ENCODE results near the gene TCP1. TPM values are rescaled to one million over a fixed set of nuclear protein-coding genes. Genes with fewer than 3 reads are reported as not detected.

Gene TCP1
- total and polyA plus RNA-seq, 2 of the 13 experiments (the other 11 are each of a cell fraction or from before 2014, with no cell fraction given): 116 to 553 TPM

DNA sequence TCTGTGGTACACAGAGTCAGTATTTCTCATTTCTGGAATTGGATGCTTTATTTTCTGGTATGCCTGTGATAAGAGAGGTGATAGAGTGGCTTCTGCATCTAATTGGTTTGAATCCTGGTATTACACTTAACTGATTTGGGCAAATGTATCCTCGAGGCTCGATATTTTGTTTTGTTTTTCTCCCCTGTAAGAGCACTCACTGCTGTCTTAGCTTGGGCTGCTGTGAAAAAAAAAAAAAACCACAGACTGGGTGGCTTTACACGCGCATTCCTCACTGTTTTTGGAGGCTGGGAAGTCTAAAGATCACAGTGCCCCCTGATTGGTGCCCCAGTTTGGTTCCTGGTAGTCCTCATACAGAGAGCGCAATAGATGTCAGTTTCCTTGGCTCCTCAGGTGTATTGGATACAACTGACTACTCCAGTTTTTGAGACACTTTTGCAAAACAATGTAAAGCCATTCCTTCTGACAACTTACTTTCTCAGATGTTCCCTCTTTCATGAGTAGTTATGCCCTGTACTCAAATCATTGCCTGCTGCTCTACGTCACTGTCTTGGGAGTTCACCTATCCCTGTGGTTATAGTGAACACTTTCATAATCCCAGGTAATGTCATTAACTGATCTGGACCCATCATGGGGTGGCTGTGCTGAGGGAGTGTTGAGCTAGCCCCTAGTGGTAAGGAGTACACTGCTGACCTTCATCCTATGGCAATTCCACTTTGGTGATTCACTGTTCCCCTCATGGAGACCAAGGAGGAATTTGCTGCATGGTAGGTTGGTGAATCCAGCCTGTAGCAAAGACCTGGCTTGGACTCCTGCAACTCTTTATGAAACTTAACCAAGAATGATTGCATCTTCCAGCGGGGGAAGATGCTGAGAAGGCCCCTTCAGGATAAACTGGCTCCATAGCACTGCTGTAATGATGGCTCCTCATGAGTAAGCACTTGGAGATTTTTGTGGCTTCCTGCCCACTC, 31.1 kb downstream of the TCP1 start (continued):
- TF ChIP-seq, protein P1, sequence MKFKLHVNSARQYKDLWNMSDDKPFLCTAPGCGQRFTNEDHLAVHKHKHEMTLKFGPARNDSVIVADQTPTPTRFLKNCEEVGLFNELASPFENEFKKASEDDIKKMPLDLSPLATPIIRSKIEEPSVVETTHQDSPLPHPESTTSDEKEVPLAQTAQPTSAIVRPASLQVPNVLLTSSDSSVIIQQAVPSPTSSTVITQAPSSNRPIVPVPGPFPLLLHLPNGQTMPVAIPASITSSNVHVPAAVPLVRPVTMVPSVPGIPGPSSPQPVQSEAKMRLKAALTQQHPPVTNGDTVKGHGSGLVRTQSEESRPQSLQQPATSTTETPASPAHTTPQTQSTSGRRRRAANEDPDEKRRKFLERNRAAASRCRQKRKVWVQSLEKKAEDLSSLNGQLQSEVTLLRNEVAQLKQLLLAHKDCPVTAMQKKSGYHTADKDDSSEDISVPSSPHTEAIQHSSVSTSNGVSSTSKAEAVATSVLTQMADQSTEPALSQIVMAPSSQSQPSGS (CRISPR knock-in tag; IDR thresholded peaks at IDR 0.05): no peak
- TF ChIP-seq ZNF24 (IDR thresholded peaks at IDR 0.05) (no peak), SRSF4 (IDR thresholded peaks at IDR 0.05; ENCODE audit: low read depth, low read length, poor library complexity, severe bottlenecking) (no peak), MBNL3 (CRISPR knock-in tag; conservative IDR thresholded peaks at IDR 0.05) (no peak), ZNF317 (CRISPR knock-in tag; IDR thresholded peaks at IDR 0.05) (no peak), PAXIP1 (CRISPR knock-in tag; conservative IDR thresholded peaks at IDR 0.05) (peak; percentile 33; the same call in 1 of the 2 replicates), ADNP (CRISPR knock-in tag; IDR thresholded peaks at IDR 0.05) (no peak), ZNF460 (CRISPR knock-in tag; IDR thresholded peaks at IDR 0.05; ENCODE audit: borderline replicate concordance) (no peak), MTF2 (CRISPR knock-in tag; IDR thresholded peaks at IDR 0.05; ENCODE audit: borderline replicate concordance) (no peak), ZKSCAN5 (CRISPR knock-in tag; IDR thresholded peaks at IDR 0.05) (no peak), MED1 (CRISPR knock-in tag; IDR thresholded peaks at IDR 0.05) (peak; percentile 22; the same call in 1 of the 2 replicates), ELF1 (CRISPR knock-in tag; IDR thresholded peaks at IDR 0.05) (no peak), ISL2 (CRISPR knock-in tag; IDR thresholded peaks at IDR 0.05) (no peak), ZMAT3 (CRISPR knock-in tag; conservative IDR thresholded peaks at IDR 0.05) (no peak), ZSCAN29 (CRISPR knock-in tag; conservative IDR thresholded peaks at IDR 0.05) (no peak)
- TF ChIP-seq, protein P2, sequence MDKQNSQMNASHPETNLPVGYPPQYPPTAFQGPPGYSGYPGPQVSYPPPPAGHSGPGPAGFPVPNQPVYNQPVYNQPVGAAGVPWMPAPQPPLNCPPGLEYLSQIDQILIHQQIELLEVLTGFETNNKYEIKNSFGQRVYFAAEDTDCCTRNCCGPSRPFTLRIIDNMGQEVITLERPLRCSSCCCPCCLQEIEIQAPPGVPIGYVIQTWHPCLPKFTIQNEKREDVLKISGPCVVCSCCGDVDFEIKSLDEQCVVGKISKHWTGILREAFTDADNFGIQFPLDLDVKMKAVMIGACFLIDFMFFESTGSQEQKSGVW (CRISPR knock-in tag; IDR thresholded peaks at IDR 0.05; ENCODE audit: borderline replicate concordance): no peak
- TF ChIP-seq, protein P3, sequence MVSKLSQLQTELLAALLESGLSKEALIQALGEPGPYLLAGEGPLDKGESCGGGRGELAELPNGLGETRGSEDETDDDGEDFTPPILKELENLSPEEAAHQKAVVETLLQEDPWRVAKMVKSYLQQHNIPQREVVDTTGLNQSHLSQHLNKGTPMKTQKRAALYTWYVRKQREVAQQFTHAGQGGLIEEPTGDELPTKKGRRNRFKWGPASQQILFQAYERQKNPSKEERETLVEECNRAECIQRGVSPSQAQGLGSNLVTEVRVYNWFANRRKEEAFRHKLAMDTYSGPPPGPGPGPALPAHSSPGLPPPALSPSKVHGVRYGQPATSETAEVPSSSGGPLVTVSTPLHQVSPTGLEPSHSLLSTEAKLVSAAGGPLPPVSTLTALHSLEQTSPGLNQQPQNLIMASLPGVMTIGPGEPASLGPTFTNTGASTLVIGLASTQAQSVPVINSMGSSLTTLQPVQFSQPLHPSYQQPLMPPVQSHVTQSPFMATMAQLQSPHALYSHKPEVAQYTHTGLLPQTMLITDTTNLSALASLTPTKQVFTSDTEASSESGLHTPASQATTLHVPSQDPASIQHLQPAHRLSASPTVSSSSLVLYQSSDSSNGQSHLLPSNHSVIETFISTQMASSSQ (IDR thresholded peaks at IDR 0.05; ENCODE audit: low read depth): no peak
- TF ChIP-seq, protein P3 (CRISPR knock-in tag; IDR thresholded peaks at IDR 0.05; ENCODE audit: borderline replicate concordance): 0 out of 2 replicates have a peak, but pooled peaks have one; percentile 18

Measured in HepG2 (cell line).